Stimulated activated CD8-positive, alpha-beta memory T cell treated with anti-CD3 and anti-CD28 coated beads, Interleukin-4, amount 100 ng/mL, for 4 hours (primary cell): ENCODE results near the gene GNAT1.

Experiments
- DNase-seq, 2 donors: peaks; one replicate each; pipeline ENCODE4 v3.0.0-alpha.2; 2020; ENCODE audit warnings: low read depth in 2 of 2, low spot score in 1 of 2

GNAT1 gene

DNA sequence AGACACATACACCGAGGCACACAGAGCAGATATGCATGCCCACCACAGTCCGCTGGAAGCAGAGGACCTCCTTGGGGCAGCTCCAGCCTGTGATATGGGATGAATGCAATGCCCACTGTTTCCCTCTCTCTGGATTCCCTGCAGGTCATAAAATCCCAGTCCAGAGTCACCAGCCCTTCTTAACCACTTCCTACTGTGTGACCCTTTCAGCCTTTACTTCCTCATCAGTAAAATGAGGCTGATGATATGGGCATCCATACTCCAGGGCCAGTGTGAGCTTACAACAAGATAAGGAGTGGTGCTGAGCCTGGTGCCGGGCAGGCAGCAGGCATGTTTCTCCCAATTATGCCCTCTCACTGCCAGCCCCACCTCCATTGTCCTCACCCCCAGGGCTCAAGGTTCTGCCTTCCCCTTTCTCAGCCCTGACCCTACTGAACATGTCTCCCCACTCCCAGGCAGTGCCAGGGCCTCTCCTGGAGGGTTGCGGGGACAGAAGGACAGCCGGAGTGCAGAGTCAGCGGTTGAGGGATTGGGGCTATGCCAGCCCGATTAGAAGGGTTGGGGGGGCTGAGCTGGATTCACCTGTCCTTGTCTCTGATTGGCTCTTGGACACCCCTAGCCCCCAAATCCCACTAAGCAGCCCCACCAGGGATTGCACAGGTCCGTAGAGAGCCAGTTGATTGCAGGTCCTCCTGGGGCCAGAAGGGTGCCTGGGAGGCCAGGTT is at the start of gene GNAT1:
Gene GNAT1, plus strand, starts transcription at position 675 of the 725 bp plus-strand sequence. CDS start 116 bp downstream, outside the sequence.
- no peak for DNase-seq

DNA sequence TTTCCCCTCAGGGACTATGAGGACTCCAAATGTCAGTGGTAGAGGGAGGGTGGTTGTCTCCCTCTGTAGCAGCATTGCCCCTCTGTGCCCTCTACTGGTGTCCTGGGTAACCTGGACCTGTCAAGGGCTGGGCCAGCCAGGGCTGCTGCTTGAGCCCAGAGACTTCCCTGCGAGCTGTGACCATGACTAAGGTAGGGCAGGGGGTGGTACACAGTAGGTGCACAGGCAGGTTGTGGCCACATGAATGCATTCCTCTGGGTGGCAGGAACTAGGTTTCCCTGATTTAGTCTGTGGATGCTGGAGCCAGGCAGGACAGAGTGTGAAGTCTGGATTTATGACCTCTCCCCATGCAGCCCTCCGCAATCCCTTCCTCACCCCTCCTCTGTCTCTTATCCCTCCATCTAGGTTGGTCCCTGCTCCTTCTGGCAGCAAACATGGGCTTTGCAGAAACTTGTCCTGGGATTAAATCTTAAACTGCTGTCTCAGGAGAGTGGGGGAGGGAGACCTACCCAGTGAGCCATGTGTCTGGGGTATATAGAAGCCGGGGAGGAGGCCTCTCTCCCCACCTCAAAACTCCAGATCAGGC is 45.0 kb upstream of the GNAT1 start:
- DNase-seq = no peak

DNA sequence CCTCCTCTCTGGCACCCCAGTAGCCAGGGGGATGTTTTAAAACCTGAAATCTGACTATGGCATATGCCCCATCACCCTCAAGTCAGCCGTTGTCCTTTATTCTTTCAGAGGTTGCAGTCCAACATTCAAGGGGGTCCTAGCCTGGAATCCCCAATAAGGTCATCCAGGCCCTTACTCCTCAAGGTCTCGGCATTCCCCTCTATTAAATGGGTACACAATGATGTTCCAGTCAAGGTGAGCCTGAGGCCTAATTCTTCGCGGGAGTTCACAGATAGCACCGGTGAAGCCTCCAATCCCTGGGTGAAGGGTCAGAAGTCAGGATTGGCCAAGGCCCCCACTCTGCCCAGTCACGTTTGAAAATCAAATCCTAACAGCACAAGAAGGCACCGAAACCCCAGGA is 44.4 kb upstream of the GNAT1 start:
- no peak for DNase-seq

DNA sequence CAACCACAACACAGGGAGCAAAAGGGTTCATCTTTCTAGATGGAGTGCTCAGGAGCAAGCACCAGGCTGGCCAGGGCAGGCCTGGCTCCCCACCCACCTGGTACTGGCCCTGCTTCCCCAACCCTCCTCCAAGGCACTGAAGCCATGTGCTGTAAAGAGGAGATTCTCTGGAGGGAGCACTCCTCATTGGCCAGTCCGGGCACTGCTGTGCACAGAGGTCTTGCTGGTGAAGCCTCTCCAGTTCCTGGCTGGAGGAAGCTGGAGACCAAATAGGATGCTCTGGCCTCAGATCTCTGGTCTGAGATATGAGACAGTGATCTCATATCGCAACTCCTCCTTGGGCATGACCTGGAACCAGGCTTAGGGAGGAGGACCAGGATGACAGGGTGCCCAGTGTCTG is 44.0 kb upstream of the GNAT1 start:
- DNase-seq = no peak

DNA sequence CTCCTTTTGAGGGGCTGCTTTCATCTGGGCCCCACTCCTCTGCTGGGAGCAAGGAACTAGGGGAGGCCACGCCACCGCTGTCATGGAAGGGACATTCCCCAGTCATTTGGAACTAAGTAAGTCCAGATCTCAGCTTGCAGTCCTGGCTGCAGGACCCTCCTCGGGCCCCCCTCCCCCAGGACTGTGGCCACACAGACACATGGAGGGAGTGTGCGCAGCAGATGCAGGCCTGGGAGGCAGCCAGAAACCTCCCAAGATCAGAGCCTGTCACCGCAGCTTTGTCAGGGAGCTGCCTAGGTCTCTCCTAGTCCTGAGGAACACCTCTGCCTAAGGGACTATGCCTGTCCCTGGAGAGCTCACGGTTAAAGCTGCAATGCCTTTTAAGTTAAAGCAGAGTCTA is 43.5 kb upstream of the GNAT1 start:
- no peak for DNase-seq

DNA sequence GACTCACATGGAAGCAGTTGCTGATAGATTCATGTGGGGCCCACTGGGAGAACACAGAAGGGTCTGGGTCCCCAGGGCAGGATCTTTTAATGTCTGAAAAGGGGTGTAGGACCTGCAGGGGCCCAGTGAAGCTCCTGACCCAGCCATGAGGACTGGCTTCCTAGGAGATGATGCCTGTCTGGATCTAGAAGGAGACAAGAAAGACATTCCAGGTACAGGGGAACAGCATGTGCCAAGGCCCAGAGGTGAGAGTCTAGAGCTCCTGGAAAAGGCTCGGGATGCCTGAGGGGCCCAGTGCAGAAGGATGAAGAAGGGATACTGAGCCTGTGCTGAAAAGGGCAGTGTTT is 41.0 kb upstream of the GNAT1 start:
- no peak for DNase-seq

DNA sequence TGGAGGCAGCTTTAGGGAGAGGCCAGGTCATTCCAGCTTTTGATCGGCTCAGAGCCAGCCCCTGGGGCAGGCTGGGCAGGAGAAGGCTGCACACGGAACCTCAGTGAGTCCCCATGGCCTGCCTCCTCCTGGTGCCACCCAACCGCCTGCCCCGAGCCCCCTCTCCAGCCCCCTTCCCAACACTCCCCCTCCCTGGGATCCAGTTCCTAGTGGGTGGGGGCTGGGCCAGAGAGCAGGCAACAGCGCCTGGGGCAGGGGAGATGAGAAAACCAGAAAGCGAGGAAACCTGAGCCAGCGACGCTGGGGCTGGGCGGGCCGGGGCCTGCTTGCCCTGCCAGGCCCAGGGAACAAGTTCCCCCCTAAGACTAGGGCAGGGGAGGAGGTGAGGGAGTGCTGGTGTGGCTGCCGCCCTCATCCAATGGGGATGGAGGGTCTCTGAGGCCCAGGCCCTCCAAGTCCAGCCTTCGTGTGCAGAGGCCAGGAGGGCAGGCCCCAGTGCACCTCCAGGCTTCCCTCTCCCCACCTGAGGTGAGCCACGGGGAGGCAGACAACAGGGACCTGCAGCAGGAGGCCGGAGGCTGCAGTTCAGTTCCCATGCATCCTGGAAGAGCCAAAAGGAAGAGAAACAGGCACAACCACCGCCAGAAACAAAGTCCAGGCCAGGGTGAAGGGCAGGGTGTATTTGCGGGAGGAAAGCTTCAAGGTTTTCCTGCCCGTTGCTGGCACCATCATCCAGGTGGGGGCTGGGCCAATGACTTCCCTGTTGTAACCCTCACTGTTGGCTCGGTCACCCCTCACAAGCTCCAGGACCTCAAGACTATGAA is 40.3 kb upstream of the GNAT1 start:
- DNase-seq = no peak

DNA sequence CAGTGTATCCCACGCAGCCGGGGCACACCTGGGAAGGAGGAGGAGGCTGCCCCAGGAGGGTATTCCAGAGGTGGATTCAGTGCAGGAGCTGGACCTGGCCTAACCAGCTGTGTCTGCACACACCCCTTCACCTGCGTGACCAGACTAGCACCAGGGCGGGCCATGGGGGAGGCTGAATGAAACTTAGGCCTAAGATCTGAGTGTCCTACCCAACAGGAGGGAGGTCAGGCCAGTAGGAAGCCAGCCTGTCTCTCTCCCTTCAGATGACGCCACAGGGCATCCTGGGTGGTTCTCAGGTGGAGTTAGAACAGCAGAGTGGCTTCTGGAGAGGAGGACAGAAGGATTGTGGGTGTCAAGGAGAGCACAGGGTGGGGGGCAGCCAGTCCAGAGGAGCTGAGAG is 39.7 kb upstream of the GNAT1 start:
- DNase-seq = no peak

DNA sequence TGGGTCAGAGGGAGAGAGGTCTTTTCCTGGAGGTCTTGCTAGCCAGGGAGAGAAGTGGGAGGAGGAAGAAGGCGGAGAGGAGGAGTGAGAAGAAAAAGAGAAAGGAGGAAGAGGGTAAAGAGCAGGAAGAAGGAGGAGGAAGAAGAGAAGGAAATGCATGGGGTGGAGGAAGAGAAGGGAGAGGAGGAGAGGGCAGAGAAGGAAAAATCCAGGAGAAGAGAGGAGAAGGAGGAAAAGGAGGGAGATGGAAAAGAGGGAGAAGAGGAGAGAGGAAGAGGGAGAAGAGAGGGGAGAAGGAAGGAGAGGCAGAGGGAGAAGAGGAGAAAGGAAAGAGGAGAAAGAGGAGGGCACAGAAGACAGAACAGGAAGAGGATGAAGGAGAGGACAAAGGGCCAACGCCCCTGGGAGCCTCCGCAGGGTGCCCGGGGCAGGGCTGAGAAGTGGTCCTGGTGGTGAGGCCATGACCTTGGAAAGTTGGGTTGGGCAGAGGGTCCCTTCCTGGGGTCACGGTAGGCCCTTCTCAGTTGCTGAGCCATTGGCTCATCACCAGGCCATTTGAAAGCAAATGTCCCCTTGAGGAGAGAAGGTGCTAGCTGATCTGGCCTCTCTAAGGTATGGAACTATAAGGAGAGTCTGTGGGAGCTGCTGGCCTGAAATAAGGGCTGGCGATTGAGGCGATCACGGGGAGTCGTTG is 37.5 kb upstream of the GNAT1 start:
- DNase-seq = no peak

DNA sequence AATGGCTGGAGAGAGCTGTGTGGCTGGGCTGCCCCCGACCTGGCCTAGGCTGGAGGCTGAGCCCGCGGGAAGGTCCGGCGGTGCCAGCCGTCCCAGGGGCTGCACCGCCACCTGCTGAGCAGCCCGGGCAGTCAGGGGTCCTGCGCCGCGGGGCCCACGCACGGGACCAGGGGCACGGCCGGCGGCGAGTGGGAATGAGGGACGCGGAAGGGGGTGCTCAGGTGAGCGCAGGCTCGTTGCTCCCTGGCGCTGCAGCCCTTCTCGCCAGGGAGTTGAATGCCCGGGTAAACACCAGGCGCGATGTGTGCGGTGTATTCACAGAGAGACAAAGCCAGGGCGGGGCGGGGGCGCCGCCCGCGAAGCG is 37.0 kb upstream of the GNAT1 start:
- no peak for DNase-seq

DNA sequence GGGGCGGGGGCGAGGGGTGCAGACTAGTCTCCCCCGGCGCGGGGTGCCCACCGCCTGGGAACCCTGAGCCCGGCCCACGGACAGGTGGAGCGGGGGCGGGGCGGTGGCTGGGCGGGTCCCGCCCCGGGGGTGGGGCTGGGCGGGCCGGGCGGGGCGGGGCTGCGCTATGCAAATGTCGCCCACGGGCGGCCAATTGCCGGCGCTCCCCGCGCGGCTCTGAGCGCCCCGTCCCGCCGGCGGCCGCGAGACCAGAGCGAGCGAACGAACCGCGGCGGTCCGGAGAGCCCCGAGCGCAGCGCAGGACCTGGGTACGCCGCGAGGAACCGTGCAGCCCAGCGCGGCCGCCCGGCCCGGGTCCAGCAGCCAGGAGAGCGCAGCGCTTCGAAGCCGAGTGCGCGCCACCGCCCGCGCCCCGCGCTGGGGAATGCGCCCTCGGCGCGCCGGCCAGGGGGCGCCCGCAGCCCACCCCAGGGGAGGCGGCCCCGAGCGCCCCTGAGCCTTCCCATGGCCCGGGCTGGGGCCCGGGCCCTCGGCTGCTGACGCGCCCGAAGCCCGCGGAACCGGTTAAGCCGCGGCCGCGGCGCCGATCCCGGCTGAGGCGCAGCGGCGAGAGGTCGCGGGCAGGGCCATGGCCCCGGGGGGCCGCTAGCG is 36.4 kb upstream of the GNAT1 start, which contains the start of gene SEMA3F:
Gene SEMA3F, plus strand, starts transcription at position 485 of the 651 bp plus-strand sequence. CDS start 4,299 bp downstream, outside the sequence.
- DNase-seq = peak; percentile 20 to 30

DNA sequence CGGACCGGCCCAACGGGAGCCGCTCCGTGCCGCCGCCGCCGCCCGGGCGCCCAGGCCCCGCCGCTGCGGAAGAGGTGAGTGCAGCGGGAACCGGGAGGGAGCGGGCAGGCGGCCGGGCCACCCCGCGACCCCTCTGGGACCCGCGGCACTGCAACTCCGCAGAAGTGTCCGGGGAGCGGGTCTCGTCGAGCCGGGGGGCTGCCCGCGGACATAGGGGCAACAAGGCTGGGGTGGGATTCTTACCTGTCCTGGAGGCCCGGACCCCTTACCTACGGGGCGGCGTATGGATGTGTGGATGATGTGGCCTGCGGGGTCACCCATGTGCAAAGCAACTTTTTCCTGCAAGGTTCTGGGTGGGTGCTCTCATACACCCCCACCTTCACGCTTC is 35.9 kb upstream of the GNAT1 start:
- no peak for DNase-seq

DNA sequence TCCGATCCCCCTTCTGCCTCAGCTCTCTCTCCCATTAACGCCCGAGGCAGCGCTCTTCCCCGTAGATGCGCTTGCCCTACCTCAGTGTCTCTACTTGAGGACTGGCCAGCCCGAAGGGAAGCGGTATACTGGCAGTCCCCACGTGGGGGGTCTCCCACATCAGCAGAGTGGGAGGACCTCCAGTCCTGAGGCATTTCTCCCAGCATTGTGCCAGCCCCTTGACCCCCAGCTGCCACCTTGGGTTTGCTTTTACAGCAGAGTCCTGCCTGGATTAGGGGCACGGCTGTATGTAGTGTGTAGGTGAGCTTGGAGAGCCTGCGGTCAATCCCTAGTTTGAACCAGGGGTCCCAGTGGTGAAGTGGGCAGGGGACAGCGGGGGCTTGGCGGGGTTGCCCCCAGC is 35.5 kb upstream of the GNAT1 start:
- DNase-seq = no peak

DNA sequence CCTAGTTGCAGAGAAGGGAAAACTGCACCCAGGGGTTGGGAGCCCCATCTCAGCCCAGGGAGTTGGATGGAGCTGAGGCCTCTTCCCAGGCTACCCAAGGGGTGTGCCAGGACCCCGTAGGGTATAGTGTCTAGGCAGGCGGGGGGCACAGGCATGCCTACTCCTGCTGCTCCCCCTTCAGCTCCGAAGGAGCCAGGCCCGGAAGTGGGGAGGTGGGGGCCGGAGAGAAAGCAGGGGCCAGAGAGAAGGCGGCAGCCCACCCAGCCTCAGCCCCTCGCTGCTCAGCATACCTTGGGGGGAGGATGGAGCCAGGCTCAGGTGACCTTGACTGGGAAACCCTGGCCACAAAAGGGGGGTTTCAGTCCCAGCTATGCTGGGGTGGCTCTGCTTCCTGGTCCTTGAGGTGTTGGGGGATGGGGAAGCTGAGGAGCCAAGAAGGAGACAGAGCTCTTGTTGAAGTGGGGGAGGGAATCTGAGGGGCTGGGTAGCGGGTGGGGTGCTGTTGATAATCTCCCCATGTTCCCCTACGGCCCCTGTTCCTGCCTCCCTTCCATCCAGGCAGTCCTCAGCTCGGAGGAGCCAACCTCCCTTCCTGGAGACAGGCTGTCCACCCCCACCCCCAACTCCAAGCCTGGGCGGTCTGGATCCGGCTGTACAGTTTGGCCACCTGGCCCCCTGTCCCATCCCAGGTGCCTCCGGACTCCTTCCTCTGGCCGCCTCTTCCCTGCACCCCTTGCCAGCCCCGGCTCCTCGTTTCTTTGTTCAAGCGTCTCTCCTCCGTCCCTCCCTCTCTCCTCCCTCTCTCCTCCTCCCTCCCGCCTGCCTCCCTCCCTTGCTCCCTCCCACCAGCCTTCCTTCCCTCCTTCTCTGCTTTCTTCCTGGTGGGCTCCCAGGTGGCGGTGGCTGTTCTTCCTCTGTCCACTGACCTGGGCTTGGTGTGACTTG is 34.6 kb upstream of the GNAT1 start:
- DNase-seq = no peak

DNA sequence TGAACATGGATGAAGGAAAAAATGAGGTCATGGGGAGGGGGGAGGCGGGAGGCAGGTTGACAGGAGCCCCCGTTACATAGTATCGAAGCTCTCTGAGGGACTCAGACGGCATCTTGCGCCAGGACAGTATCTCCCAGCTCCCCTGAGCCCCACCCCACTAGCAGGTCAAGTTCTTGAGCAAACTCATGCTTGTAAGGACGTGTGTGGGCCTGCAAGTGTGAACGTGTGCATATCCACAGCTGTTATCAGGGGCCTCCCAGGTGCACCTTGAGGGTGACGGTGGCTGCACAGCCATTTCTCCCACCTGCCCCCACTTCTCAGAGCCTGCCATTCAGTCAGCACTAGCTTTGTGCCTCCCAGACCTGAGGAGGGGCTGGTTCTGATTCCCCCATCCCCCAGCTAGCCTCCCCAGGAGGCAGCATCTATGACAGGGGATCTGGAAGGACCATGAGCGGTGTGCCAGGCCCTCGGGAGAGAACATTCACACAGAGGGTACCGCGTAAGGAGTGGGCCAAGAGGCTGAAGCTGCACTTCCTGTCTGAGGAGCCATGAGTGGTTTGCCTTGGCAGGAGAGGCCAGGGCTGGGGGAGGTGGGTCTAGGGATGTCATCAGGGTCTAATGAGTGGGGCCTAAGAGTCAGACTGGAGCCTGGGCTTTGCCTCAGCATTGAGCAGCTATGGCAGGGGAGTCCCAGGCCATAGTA is 33.4 kb upstream of the GNAT1 start:
- no peak for DNase-seq

DNA sequence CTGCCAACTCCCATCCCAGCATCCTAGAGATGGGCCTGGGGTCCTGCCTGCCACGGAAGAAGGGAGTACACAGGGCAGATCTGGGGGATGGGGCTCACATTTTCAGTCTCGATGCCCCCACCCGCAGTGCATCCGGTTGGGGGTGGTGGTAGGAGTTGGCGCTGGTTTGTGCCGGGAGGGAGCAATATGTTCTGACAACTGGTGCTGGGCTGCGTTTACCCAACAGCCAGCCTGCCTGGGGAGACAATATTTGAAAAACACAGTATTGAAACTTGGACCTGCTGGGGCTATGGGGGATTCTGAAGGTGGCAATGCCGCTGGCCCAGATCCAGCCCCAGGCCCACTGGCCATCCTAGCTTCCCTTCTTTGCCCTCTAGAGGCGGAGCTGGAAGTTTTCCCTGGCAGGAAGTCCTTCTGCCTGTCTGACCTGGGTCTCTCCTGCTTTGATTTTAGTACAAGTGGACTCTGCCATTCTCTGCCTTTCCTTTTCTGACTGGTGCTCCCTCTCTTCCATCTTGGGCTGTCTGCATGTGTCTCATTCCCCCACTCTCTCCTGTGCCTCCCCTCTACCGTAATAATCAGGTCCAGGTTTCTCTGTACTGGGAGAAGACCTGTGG is 32.8 kb upstream of the GNAT1 start:
- DNase-seq = no peak

DNA sequence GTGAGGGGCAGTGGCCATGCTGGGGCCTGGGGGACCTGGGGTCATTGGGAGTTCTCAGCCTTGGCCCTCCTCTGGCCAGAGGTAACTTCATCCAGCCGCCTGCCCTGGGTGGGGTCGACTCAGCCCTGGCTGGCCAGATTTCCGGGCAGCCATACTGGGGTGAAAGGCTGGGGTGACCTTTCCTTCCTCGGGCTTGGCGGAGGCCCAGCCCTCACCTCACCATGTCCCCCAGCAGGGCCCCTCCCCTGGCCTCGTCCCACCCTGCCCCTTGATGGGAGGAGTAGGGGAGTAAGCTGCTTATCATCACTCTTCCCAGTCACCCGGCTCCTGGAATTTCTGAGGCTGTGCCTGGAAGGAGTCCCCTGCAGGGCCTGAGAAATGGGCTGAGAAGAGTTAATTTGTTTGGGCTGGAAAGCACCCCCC is 30.8 kb upstream of the GNAT1 start:
- DNase-seq = no peak

DNA sequence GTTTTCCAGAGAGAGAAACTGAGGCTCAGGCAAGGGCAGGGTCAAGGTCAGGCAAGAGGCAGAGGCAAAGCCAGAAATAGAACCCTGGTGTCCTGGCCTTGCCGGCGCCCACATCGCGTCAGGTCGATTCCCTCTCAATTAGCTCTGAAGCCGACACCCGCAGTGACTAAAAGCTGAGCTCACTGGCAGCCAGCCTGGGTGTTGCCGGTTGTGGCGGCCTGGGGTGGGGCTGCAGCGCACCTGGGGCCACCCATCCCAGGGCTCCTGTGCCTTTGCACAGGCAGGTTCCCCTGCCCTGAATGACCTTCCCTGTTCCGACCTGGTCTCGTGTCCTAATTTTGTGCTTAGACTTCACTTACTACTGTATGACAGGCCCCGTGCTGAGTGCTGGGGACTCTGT is 30.1 kb upstream of the GNAT1 start:
- DNase-seq = no peak
